HTR-8/SVneo (cell line): ENCODE measurements around the gene ZNF521.

Experiments
- DNase-seq: peaks from one replicate; pipeline ENCODE4 v3.0.0; 2011; ENCODE audit warnings: low spot score, mixed read lengths; ENCODE audit not compliant: insufficient read length
- FAIRE-seq: peaks from 2 replicates; lab custom pipeline; 2011; peaks lifted over from hg19 to GRCh38; lab: Jason Lieb, UNC

Gene ZNF521

GRCh38 chr18:25097569-25098056, 254.4 kb downstream of the ZNF521 start:
- FAIRE-seq: no peak
- DNase-seq: no peak

GRCh38 chr18:25097057-25097456, 254.9 kb downstream of the ZNF521 start:
- DNase-seq (no peak), FAIRE-seq (no peak)

GRCh38 chr18:25093141-25093540, 258.8 kb downstream of the ZNF521 start:
- FAIRE-seq (no peak), DNase-seq (no peak)

GRCh38 chr18:25089470-25089869, 262.5 kb downstream of the ZNF521 start:
- FAIRE-seq: no peak

GRCh38 chr18:25086876-25087275, 265.1 kb downstream of the ZNF521 start:
- DNase-seq (no peak), FAIRE-seq (no peak)

More at GRCh38 chr18:25089470-25089869, 262.5 kb downstream of the ZNF521 start:
- no peak for DNase-seq

- FAIRE-seq (no peak), DNase-seq (no peak)
Measured at GRCh38 chr18:25081001-25081400, 271.0 kb downstream of the ZNF521 start.

- DNase-seq: no peak
- no peak for FAIRE-seq
Measured at GRCh38 chr18:25080211-25080610, 271.8 kb downstream of the ZNF521 start.

- FAIRE-seq (no peak), DNase-seq (no peak)
Measured at GRCh38 chr18:25077944-25078723, 273.8 kb downstream of the ZNF521 start.

- FAIRE-seq (no peak), DNase-seq (no peak)
Measured at GRCh38 chr18:25077038-25077943, 274.7 kb downstream of the ZNF521 start.

GRCh38 chr18:25075783-25076182, 276.2 kb downstream of the ZNF521 start:
- no peak for DNase-seq
- FAIRE-seq: no peak

GRCh38 chr18:25075331-25075730, 276.6 kb downstream of the ZNF521 start:
- FAIRE-seq: no peak
- DNase-seq: no peak

- no peak for FAIRE-seq
- DNase-seq: no peak
Measured at GRCh38 chr18:25074925-25075324, 277.0 kb downstream of the ZNF521 start.

GRCh38 chr18:25072205-25072604, 279.8 kb downstream of the ZNF521 start:
- no peak for DNase-seq
- no peak for FAIRE-seq

- DNase-seq (no peak), FAIRE-seq (no peak)
Measured at GRCh38 chr18:25067275-25068025, 284.5 kb downstream of the ZNF521 start.

GRCh38 chr18:25066516-25066915, 285.4 kb downstream of the ZNF521 start:
- DNase-seq: no peak
- FAIRE-seq: no peak

- FAIRE-seq: no peak
- DNase-seq: no peak
Measured at GRCh38 chr18:25062720-25063119, 289.2 kb downstream of the ZNF521 start.

- no peak for FAIRE-seq
- DNase-seq: no peak
Measured at GRCh38 chr18:25061395-25061794, 290.6 kb downstream of the ZNF521 start.

- FAIRE-seq (no peak), DNase-seq (no peak)
Measured at GRCh38 chr18:25058521-25058920, 293.4 kb downstream of the ZNF521 start.

- FAIRE-seq (no peak), DNase-seq (no peak)
Measured at GRCh38 chr18:25057491-25058050, 294.4 kb downstream of the ZNF521 start.

- no peak for FAIRE-seq
- no peak for DNase-seq
Measured at GRCh38 chr18:25056429-25056828, 295.5 kb downstream of the ZNF521 start.
